K562 (cell line): ENCODE measurements around the gene SANBR. TPM values are rescaled to one million over a fixed set of nuclear protein-coding genes. Genes with fewer than 3 reads are reported as not detected.

Experiments used
- CBX2 ChIP-seq: fragments of 200-600 bp; sonication (generic); IDR thresholded peaks from one replicate; pipeline ENCODE4 v1.6.1; 2012; ENCODE audit warnings: mild to moderate bottlenecking, low read length, inconsistent platforms; ENCODE audit not compliant: insufficient read depth, poor library complexity, severe bottlenecking
- CBX5 ChIP-seq: IDR thresholded peaks from 2 replicates; pipeline ENCODE4 v1.6.1; 2014; ENCODE audit warnings: low read depth, borderline replicate concordance
- HDAC2 ChIP-seq: fragments of 450-650 bp; IDR thresholded peaks from 2 replicates; pipeline ENCODE4 v1.6.1; 2016; ENCODE audit warnings: mild to moderate bottlenecking
- SIN3A ChIP-seq, 2 experiments: fragments of 150-350 bp in 1 of 2; IDR thresholded peaks; 2 replicates each; pipeline ENCODE4 v1.6.1; 2011 to 2016; ENCODE audit warnings: borderline replicate concordance in 2 of 2, low read depth in 2 of 2, low read length in 2 of 2, mild to moderate bottlenecking in 2 of 2, moderate library complexity in 2 of 2; ENCODE audit not compliant: control insufficient read depth in 1 of 2
- YY1 ChIP-seq, 3 experiments: IDR thresholded peaks; 2 replicates each; pipeline ENCODE4 v1.6.1; 2011; ENCODE audit warnings: low read length in 2 of 3, mild to moderate bottlenecking in 2 of 3, moderate library complexity in 2 of 3, borderline replicate concordance in 1 of 3, control low read depth in 1 of 3, low read depth in 1 of 3; ENCODE audit not compliant: insufficient read depth in 3 of 3, insufficient replicate concordance in 2 of 3, control insufficient read depth in 1 of 3, insufficient read length in 1 of 3; ENCODE audit errors: extremely low read depth in 1 of 3
- ZSCAN29 ChIP-seq: fragments of 450-650 bp; IDR thresholded peaks from 2 replicates; pipeline ENCODE4 v1.6.1; 2017
- polyA plus RNA-seq, 8 experiments: library from polyadenylated mRNA; depleted of rRNA in 4 of 8; stranded (reverse) in 5 of 8; unstranded in 3 of 8; fragments of >200 nt; fragmentation: Nextera tagmentation in 2 of 8; fragmentation: Illumina TruSeq in 1 of 8; extraction: Ambion mirVana in 2 of 8; extraction: Trizol in 1 of 8; gene quantifications; 2 replicates each; pipeline versions ENCODE4 v1.2.1 to v1.2.3, GENCODE V29; 2011 to 2014; ENCODE audit warnings: inconsistent platforms in 1 of 8, missing spikeins in 1 of 8
- total RNA-seq, 7 experiments: library from RNA; depleted of rRNA in 6 of 7; stranded (reverse); fragments of >200 nt in 6 of 7; fragmentation: Illumina TruSeq in 2 of 7; extraction: Trizol in 2 of 7; gene quantifications; 2 replicates each; pipeline versions ENCODE4 v1.2.1 to v1.2.3, GENCODE V29; 2011 to 2021; ENCODE audit warnings: low replicate concordance in 1 of 7
- TF ChIP-seq, protein P1 (sequence below), 2 experiments: fragments of 450-650 bp in 1 of 2; sonication (generic) in 1 of 2; formaldehyde crosslinking in 1 of 2; IDR thresholded peaks; 2 replicates each; pipeline versions ENCODE4 v1.7.1 to v1.9.0; 2016 to 2022; ENCODE audit warnings: inconsistent platforms in 1 of 2, mild to moderate bottlenecking in 1 of 2, missing genetic modification reagents in 1 of 2
- TF ChIP-seq, protein P2 (sequence below): fragments of 450-650 bp; IDR thresholded peaks from 2 replicates; pipeline ENCODE4 v1.6.1; 2018; ENCODE audit not compliant: partially characterized antibody
- TF ChIP-seq, protein P3 (sequence below): fragments of 250-450 bp; sonication (Bioruptor Pico); IDR thresholded peaks from 2 replicates; pipeline ENCODE4 v1.4.0; 2020; ENCODE audit warnings: mild to moderate bottlenecking, moderate library complexity

SANBR gene
- total and polyA plus RNA-seq, 9 of the 15 experiments (the other 6 are each of a cell fraction or from before 2014, with no cell fraction given): 1.5 to 7.7 (median 6.2) TPM

DNA sequence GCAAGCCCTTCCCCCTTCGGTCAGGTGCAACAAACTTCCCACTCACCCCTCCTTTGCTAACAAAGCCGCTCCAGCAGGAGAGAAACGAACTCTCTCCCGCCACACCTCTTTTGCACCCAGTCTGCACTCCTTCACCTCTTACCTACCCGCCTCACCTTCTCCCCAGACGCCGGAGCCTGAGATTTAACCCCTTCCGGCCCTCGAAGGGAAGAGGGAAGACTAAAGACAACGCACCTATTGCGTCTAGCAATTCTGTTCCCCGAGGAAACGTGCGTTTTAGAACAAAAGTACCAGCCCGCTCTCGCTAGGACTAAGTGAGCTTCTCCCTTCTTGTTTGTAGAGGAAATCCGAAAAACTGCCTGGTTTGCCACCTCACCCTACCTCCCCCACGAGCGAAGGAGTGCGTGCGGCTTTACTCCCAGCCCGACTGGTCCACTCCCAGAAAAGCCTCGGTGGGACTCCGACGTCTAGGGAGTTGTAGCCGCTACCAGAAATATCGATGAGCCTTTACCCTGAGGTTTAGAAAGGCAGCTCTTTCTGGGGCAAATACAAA, 48.6 kb upstream of the SANBR start (continued):
- TF ChIP-seq, protein P1, sequence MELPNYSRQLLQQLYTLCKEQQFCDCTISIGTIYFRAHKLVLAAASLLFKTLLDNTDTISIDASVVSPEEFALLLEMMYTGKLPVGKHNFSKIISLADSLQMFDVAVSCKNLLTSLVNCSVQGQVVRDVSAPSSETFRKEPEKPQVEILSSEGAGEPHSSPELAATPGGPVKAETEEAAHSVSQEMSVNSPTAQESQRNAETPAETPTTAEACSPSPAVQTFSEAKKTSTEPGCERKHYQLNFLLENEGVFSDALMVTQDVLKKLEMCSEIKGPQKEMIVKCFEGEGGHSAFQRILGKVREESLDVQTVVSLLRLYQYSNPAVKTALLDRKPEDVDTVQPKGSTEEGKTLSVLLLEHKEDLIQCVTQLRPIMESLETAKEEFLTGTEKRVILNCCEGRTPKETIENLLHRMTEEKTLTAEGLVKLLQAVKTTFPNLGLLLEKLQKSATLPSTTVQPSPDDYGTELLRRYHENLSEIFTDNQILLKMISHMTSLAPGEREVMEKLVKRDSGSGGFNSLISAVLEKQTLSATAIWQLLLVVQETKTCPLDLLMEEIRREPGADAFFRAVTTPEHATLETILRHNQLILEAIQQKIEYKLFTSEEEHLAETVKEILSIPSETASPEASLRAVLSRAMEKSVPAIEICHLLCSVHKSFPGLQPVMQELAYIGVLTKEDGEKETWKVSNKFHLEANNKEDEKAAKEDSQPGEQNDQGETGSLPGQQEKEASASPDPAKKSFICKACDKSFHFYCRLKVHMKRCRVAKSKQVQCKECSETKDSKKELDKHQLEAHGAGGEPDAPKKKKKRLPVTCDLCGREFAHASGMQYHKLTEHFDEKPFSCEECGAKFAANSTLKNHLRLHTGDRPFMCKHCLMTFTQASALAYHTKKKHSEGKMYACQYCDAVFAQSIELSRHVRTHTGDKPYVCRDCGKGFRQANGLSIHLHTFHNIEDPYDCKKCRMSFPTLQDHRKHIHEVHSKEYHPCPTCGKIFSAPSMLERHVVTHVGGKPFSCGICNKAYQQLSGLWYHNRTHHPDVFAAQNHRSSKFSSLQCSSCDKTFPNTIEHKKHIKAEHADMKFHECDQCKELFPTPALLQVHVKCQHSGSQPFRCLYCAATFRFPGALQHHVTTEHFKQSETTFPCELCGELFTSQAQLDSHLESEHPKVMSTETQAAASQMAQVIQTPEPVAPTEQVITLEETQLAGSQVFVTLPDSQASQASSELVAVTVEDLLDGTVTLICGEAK (IDR thresholded peaks at IDR 0.05): peak; percentile 97
- TF ChIP-seq, protein P1 (CRISPR knock-in tag; IDR thresholded peaks at IDR 0.05): no peak
- TF ChIP-seq CBX5 (0 out of 2 replicates have a peak, but pooled peaks have one; percentile 46), ZSCAN29 (no peak), SIN3A (IDR thresholded peaks at IDR 0.05; ENCODE audit: borderline replicate concordance in 2 of 2, control insufficient read depth in 1 of 2, low read depth in 2 of 2, low read length in 2 of 2) (peak; percentile 86 to 88; a peak in 3 of 4 replicates), YY1 (IDR thresholded peaks at IDR 0.05; ENCODE audit: borderline replicate concordance in 1 of 3, control insufficient read depth in 1 of 3, extremely low read depth in 1 of 3, insufficient read depth in 3 of 3, insufficient read length in 1 of 3, insufficient replicate concordance in 2 of 3, low read depth in 1 of 3, low read length in 2 of 3) (peak in 1 of 3 experiments; percentile 50), CBX2 (no peak), HDAC2 (peak; percentile 95)
- TF ChIP-seq, protein P2, sequence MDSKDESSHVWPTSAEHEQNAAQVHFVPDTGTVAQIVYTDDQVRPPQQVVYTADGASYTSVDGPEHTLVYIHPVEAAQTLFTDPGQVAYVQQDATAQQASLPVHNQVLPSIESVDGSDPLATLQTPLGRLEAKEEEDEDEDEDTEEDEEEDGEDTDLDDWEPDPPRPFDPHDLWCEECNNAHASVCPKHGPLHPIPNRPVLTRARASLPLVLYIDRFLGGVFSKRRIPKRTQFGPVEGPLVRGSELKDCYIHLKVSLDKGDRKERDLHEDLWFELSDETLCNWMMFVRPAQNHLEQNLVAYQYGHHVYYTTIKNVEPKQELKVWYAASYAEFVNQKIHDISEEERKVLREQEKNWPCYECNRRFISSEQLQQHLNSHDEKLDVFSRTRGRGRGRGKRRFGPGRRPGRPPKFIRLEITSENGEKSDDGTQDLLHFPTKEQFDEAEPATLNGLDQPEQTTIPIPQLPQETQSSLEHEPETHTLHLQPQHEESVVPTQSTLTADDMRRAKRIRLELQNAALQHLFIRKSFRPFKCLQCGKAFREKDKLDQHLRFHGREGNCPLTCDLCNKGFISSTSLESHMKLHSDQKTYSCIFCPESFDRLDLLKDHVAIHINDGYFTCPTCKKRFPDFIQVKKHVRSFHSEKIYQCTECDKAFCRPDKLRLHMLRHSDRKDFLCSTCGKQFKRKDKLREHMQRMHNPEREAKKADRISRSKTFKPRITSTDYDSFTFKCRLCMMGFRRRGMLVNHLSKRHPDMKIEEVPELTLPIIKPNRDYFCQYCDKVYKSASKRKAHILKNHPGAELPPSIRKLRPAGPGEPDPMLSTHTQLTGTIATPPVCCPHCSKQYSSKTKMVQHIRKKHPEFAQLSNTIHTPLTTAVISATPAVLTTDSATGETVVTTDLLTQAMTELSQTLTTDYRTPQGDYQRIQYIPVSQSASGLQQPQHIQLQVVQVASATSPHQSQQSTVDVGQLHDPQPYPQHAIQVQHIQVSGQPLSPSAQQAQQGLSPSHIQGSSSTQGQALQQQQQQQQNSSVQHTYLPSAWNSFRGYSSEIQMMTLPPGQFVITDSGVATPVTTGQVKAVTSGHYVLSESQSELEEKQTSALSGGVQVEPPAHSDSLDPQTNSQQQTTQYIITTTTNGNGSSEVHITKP: peak; percentile 76
- TF ChIP-seq, protein P3, sequence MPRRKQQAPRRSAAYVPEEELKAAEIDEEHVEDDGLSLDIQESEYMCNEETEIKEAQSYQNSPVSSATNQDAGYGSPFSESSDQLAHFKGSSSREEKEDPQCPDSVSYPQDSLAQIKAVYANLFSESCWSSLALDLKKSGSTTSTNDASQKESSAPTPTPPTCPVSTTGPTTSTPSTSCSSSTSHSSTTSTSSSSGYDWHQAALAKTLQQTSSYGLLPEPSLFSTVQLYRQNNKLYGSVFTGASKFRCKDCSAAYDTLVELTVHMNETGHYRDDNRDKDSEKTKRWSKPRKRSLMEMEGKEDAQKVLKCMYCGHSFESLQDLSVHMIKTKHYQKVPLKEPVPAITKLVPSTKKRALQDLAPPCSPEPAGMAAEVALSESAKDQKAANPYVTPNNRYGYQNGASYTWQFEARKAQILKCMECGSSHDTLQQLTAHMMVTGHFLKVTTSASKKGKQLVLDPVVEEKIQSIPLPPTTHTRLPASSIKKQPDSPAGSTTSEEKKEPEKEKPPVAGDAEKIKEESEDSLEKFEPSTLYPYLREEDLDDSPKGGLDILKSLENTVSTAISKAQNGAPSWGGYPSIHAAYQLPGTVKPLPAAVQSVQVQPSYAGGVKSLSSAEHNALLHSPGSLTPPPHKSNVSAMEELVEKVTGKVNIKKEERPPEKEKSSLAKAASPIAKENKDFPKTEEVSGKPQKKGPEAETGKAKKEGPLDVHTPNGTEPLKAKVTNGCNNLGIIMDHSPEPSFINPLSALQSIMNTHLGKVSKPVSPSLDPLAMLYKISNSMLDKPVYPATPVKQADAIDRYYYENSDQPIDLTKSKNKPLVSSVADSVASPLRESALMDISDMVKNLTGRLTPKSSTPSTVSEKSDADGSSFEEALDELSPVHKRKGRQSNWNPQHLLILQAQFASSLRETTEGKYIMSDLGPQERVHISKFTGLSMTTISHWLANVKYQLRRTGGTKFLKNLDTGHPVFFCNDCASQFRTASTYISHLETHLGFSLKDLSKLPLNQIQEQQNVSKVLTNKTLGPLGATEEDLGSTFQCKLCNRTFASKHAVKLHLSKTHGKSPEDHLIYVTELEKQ: no peak
